Memory B cell (primary cell): ENCODE results near the gene GALNS.
"Not testable (repeated sequence)": the region's sequence is repeated elsewhere in the genome, so short reads cannot be mapped to it uniquely, and the experiment has no call there.

ENCODE experiments used
- ATAC-seq: fragments of 150-1000 bp; cut with Tn5 transposase; 2 replicates; pipeline ENCODE4 v1.10.0; 2021; ENCODE audit warnings: low read depth, mild to moderate bottlenecking, moderate library complexity
- DNase-seq, 2 donors: peaks; one replicate each; pipeline ENCODE4 v3.0.0; 2022; ENCODE audit warnings: low spot score in 2 of 2
- H3K27ac Mint-ChIP-seq: one replicate; pipeline ENCODE4 v1.8.0; 2022; ENCODE audit warnings: mild to moderate bottlenecking, moderate library complexity, mixed read lengths
- H3K27me3 Mint-ChIP-seq: one replicate; pipeline ENCODE4 v1.8.0; 2022; ENCODE audit warnings: mixed read lengths
- H3K36me3 Mint-ChIP-seq: one replicate; pipeline ENCODE4 v1.8.0; 2022; ENCODE audit warnings: mild to moderate bottlenecking, mixed read lengths
- H3K4me1 Mint-ChIP-seq: one replicate; pipeline ENCODE4 v1.8.0; 2022; ENCODE audit warnings: mixed read lengths
- H3K4me3 Mint-ChIP-seq: one replicate; pipeline ENCODE4 v1.8.0; 2022; ENCODE audit warnings: mild to moderate bottlenecking, moderate library complexity, mixed read lengths
- H3K9me3 Mint-ChIP-seq: one replicate; pipeline ENCODE4 v1.8.0; 2022; ENCODE audit warnings: mixed read lengths

The GALNS gene

GRCh38 chr16:88800277-88800592 is 56.5 kb downstream of the GALNS start:
- Mint-ChIP-seq H3K4me3 (no peak overlapping the region), H3K27me3 (no peaks in the 10 kb centered on the region), H3K36me3 (no peaks in the 10 kb centered on the region)

GRCh38 chr16:88799569-88800276 is 57.0 kb downstream of the GALNS start:
- H3K4me3 Mint-ChIP-seq: no peak overlapping the region
- ATAC-seq (no peak), DNase-seq (no peak)
- no peak overlapping the region for H3K27ac Mint-ChIP-seq
- no peaks in the 10 kb centered on the region for H3K36me3 Mint-ChIP-seq
- H3K27me3 Mint-ChIP-seq: no peaks in the 10 kb centered on the region
- peaks cover 9% of the 10 kb centered on the region for H3K4me1 Mint-ChIP-seq
- H3K9me3 Mint-ChIP-seq: no peaks in the 10 kb centered on the region

More at GRCh38 chr16:88800277-88800592, 56.5 kb downstream of the GALNS start:
- no peaks in the 10 kb centered on the region for H3K9me3 Mint-ChIP-seq
- DNase-seq: no peak
- H3K27ac Mint-ChIP-seq: no peak overlapping the region
- ATAC-seq: no peak
- H3K4me1 Mint-ChIP-seq: peaks cover 8% of the 10 kb centered on the region

GRCh38 chr16:88798772-88799455 is 57.8 kb downstream of the GALNS start:
- peaks cover 12% of the 10 kb centered on the region for H3K4me1 Mint-ChIP-seq
- no peaks in the 10 kb centered on the region for H3K36me3 Mint-ChIP-seq
- ATAC-seq (no peak), DNase-seq (no peak)
- no peaks in the 10 kb centered on the region for H3K9me3 Mint-ChIP-seq
- H3K4me3 Mint-ChIP-seq: no peak overlapping the region
- no peaks in the 10 kb centered on the region for H3K27me3 Mint-ChIP-seq
- no peak overlapping the region for H3K27ac Mint-ChIP-seq

- Mint-ChIP-seq H3K27me3 (no peaks in the 10 kb centered on the region), H3K4me3 (no peak overlapping the region), H3K36me3 (no peaks in the 10 kb centered on the region), H3K27ac (no peak overlapping the region), H3K9me3 (no peaks in the 10 kb centered on the region), H3K4me1 (peaks cover 17% of the 10 kb centered on the region)
- DNase-seq (no peak), ATAC-seq (no peak)
Observed at GRCh38 chr16:88798073-88798472, 58.7 kb downstream of the GALNS start.

GRCh38 chr16:88796278-88796677 is 60.5 kb downstream of the GALNS start:
- no peaks in the 10 kb centered on the region for H3K9me3 Mint-ChIP-seq
- no peak overlapping the region for H3K27ac Mint-ChIP-seq
- no peak overlapping the region for H3K4me3 Mint-ChIP-seq
- no peaks in the 10 kb centered on the region for H3K27me3 Mint-ChIP-seq
- H3K4me1 Mint-ChIP-seq: peaks cover 17% of the 10 kb centered on the region
- no peaks in the 10 kb centered on the region for H3K36me3 Mint-ChIP-seq
- DNase-seq: no peak
- ATAC-seq: no peak

GRCh38 chr16:88793251-88793954 is 63.3 kb downstream of the GALNS start:
- peak; percentile 51 for ATAC-seq
- no peaks in the 10 kb centered on the region for H3K9me3 Mint-ChIP-seq
- no peak for DNase-seq
- H3K4me3 Mint-ChIP-seq: peak overlapping the region; percentile 21
- no peaks in the 10 kb centered on the region for H3K36me3 Mint-ChIP-seq
- no peaks in the 10 kb centered on the region for H3K27me3 Mint-ChIP-seq
- no peak overlapping the region for H3K27ac Mint-ChIP-seq
- H3K4me1 Mint-ChIP-seq: peaks cover 24% of the 10 kb centered on the region

- H3K9me3 Mint-ChIP-seq: no peaks in the 10 kb centered on the region
- ATAC-seq (no peak), DNase-seq (no peak)
- no peak overlapping the region for H3K27ac Mint-ChIP-seq
- no peak overlapping the region for H3K4me3 Mint-ChIP-seq
- peaks cover 24% of the 10 kb centered on the region for H3K4me1 Mint-ChIP-seq
- no peaks in the 10 kb centered on the region for H3K27me3 Mint-ChIP-seq
- H3K36me3 Mint-ChIP-seq: no peaks in the 10 kb centered on the region
Observed at GRCh38 chr16:88792668-88793250, 64.0 kb downstream of the GALNS start.

- ATAC-seq (no peak), DNase-seq (no peak)
- Mint-ChIP-seq H3K4me3 (no peak overlapping the region), H3K36me3 (no peaks in the 10 kb centered on the region), H3K9me3 (no peaks in the 10 kb centered on the region), H3K27me3 (no peaks in the 10 kb centered on the region), H3K27ac (no peak overlapping the region), H3K4me1 (peaks cover 24% of the 10 kb centered on the region)
Observed at GRCh38 chr16:88792078-88792550, 64.6 kb downstream of the GALNS start.

- Mint-ChIP-seq H3K4me1 (peaks cover 25% of the 10 kb centered on the region), H3K36me3 (no peaks in the 10 kb centered on the region), H3K9me3 (no peaks in the 10 kb centered on the region), H3K27ac (peak overlapping the region; percentile 73), H3K27me3 (no peaks in the 10 kb centered on the region), H3K4me3 (peak overlapping the region; percentile 57)
- no peak for DNase-seq
- ATAC-seq: peak; percentile 63
Observed at GRCh38 chr16:88790312-88791211, 66.2 kb downstream of the GALNS start.

GRCh38 chr16:88789594-88789993 is 67.2 kb downstream of the GALNS start:
- peaks cover 21% of the 10 kb centered on the region for H3K4me1 Mint-ChIP-seq
- H3K4me3 Mint-ChIP-seq: peak overlapping the region; percentile 2
- H3K36me3 Mint-ChIP-seq: no peaks in the 10 kb centered on the region
- no peaks in the 10 kb centered on the region for H3K27me3 Mint-ChIP-seq
- DNase-seq (no peak), ATAC-seq (peak; percentile 14)
- no peaks in the 10 kb centered on the region for H3K9me3 Mint-ChIP-seq
- peak overlapping the region; percentile 73 for H3K27ac Mint-ChIP-seq

GRCh38 chr16:88788749-88789148 is 68.0 kb downstream of the GALNS start:
- not testable (repeated sequence) for H3K36me3 Mint-ChIP-seq, DNase-seq, H3K4me3 Mint-ChIP-seq, H3K9me3 Mint-ChIP-seq, H3K27me3 Mint-ChIP-seq, ATAC-seq, H3K27ac Mint-ChIP-seq
- H3K4me1 Mint-ChIP-seq: peaks cover 20% of the 10 kb centered on the region

- DNase-seq (no peak), ATAC-seq (no peak)
- no peaks in the 10 kb centered on the region for H3K27me3 Mint-ChIP-seq
- H3K27ac Mint-ChIP-seq: no peak overlapping the region
- peaks cover 24% of the 10 kb centered on the region for H3K4me1 Mint-ChIP-seq
- no peaks in the 10 kb centered on the region for H3K36me3 Mint-ChIP-seq
- H3K4me3 Mint-ChIP-seq: no peak overlapping the region
- H3K9me3 Mint-ChIP-seq: no peaks in the 10 kb centered on the region
Observed at GRCh38 chr16:88787579-88788314, 69.0 kb downstream of the GALNS start.
